OCI-LY7 (cell line): ENCODE measurements around the gene ZNF132.

ENCODE experiments used
- EZH2phosphoT487 ChIP-seq: fragments of 200-600 bp; sonication (generic); IDR thresholded peaks from 2 replicates; pipeline ENCODE4 v1.6.1; 2018; ENCODE audit warnings: low read depth, borderline replicate concordance, mild to moderate bottlenecking, mixed run types, antibody characterized with exemption, low read length, moderate library complexity, mixed read lengths
- TF ChIP-seq, protein P1 (sequence below): fragments of 200-600 bp; sonication (generic); conservative IDR thresholded peaks from 2 replicates; pipeline ENCODE4 v1.5.1; 2014; ENCODE audit warnings: mild to moderate bottlenecking, antibody characterized with exemption, low read length, moderate library complexity, mixed read lengths

GRCh38 chr19:58482372-58482771 is 42.4 kb upstream of the ZNF132 start:
- TF ChIP-seq, protein P1, sequence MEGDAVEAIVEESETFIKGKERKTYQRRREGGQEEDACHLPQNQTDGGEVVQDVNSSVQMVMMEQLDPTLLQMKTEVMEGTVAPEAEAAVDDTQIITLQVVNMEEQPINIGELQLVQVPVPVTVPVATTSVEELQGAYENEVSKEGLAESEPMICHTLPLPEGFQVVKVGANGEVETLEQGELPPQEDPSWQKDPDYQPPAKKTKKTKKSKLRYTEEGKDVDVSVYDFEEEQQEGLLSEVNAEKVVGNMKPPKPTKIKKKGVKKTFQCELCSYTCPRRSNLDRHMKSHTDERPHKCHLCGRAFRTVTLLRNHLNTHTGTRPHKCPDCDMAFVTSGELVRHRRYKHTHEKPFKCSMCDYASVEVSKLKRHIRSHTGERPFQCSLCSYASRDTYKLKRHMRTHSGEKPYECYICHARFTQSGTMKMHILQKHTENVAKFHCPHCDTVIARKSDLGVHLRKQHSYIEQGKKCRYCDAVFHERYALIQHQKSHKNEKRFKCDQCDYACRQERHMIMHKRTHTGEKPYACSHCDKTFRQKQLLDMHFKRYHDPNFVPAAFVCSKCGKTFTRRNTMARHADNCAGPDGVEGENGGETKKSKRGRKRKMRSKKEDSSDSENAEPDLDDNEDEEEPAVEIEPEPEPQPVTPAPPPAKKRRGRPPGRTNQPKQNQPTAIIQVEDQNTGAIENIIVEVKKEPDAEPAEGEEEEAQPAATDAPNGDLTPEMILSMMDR = no peak
- no peak for TF ChIP-seq EZH2phosphoT487
